HEK293 (cell line): Measurements from ENCODE around the gene DCHS2.

Experiments
- CTCF ChIP-seq: fragments of 450-650 bp; formaldehyde crosslinking; IDR thresholded peaks from 2 replicates; pipeline ENCODE4 v1.5.1; 2016; ENCODE audit warnings: missing biosample characterization, missing genetic modification characterization
- SP3 ChIP-seq: fragments of 450-650 bp; formaldehyde crosslinking; IDR thresholded peaks from 2 replicates; pipeline ENCODE4 v1.5.1; 2016; ENCODE audit warnings: missing biosample characterization, missing genetic modification characterization
- ZBTB8A ChIP-seq: fragments of 450-650 bp; formaldehyde crosslinking; IDR thresholded peaks from 2 replicates; pipeline ENCODE4 v1.5.1; 2016; ENCODE audit warnings: missing biosample characterization, missing genetic modification characterization
- ZNF362 ChIP-seq: fragments of 450-650 bp; formaldehyde crosslinking; IDR thresholded peaks from 2 replicates; pipeline ENCODE4 v1.5.1; 2016; ENCODE audit warnings: missing biosample characterization, missing genetic modification characterization
- ZNF416 ChIP-seq: fragments of 450-650 bp; formaldehyde crosslinking; IDR thresholded peaks from 2 replicates; pipeline ENCODE4 v1.5.1; 2016; ENCODE audit warnings: missing biosample characterization, missing genetic modification characterization

DNA sequence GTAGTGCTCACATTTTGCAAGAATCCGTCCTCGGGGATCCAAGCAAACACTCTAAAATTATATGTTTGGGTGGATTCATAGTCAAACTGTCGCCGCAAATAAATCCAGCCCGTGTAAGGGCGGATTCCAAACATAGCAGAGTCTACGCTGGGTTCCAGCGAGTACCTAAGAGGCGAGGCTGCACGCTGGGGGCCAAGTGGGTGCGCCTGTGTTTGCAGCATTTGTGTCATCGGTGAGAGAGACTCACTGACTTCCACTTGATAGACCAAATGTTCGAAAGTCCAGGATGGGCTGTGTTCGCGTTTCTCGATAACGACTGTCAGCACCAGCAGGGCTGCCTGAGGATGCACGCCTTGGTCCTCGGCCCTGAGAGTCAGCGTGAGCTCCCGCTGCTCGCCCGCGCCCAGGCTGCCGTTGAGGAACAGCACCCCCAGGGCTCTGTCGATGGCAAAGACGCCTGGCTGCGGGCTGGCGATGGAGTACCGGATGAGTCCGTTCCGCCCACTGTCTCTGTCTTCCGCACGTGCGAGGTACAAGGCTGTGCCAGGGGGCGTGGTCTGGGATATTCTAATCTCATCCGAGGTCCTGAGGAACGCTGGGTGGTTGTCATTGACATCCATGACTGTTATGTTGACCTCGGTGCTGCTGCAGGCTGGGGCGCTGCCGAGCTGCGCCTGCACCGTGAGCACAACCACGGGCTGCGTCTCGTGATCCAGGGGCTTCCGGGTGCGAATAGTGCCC lies 158.7 kb downstream of the DCHS2 start:
- TF ChIP-seq ZNF362 (tag by site-specific recombination) (no peak), CTCF (tag by site-specific recombination) (no peak), ZNF416 (tag by site-specific recombination) (no peak), ZBTB8A (tag by site-specific recombination) (no peak), SP3 (no peak)
